ENCODE measurements around the gene GRIK3.

DNA sequence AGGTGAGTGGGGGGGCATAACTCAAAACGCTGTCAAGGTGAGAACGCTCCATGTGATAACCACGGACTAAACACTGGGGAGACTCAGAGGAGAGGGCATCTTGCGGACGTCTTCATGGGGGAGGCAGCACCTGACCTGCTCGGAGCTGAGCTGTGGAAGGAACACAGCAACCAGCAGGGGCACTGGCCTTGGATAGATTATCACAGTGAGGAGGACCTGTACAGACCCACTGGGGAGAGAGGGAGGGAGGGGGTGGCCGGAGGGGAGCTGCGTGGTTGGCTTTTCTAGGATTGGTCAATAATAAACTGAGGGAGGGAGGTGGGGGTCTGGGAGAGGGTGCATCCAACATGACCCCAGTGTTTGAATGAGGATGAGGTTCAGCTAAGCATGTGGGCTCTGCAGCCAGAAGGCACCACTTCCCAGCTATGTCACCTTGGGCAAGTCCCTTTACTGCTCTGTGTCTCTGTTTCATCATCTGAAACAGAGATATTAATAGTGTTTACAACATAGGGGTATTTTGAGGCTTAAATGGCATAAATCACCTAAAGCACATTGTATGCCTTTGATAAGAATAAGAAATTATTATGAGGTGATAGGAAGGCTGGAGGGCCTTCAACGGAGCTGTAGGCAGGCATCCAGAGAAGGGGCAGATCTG lies 123.3 kb downstream of the GRIK3 start:
- TF ChIP-seq, protein P1, sequence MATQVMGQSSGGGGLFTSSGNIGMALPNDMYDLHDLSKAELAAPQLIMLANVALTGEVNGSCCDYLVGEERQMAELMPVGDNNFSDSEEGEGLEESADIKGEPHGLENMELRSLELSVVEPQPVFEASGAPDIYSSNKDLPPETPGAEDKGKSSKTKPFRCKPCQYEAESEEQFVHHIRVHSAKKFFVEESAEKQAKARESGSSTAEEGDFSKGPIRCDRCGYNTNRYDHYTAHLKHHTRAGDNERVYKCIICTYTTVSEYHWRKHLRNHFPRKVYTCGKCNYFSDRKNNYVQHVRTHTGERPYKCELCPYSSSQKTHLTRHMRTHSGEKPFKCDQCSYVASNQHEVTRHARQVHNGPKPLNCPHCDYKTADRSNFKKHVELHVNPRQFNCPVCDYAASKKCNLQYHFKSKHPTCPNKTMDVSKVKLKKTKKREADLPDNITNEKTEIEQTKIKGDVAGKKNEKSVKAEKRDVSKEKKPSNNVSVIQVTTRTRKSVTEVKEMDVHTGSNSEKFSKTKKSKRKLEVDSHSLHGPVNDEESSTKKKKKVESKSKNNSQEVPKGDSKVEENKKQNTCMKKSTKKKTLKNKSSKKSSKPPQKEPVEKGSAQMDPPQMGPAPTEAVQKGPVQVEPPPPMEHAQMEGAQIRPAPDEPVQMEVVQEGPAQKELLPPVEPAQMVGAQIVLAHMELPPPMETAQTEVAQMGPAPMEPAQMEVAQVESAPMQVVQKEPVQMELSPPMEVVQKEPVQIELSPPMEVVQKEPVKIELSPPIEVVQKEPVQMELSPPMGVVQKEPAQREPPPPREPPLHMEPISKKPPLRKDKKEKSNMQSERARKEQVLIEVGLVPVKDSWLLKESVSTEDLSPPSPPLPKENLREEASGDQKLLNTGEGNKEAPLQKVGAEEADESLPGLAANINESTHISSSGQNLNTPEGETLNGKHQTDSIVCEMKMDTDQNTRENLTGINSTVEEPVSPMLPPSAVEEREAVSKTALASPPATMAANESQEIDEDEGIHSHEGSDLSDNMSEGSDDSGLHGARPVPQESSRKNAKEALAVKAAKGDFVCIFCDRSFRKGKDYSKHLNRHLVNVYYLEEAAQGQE (IDR thresholded peaks at IDR 0.05), result no peak
- TF ChIP-seq, protein P2, sequence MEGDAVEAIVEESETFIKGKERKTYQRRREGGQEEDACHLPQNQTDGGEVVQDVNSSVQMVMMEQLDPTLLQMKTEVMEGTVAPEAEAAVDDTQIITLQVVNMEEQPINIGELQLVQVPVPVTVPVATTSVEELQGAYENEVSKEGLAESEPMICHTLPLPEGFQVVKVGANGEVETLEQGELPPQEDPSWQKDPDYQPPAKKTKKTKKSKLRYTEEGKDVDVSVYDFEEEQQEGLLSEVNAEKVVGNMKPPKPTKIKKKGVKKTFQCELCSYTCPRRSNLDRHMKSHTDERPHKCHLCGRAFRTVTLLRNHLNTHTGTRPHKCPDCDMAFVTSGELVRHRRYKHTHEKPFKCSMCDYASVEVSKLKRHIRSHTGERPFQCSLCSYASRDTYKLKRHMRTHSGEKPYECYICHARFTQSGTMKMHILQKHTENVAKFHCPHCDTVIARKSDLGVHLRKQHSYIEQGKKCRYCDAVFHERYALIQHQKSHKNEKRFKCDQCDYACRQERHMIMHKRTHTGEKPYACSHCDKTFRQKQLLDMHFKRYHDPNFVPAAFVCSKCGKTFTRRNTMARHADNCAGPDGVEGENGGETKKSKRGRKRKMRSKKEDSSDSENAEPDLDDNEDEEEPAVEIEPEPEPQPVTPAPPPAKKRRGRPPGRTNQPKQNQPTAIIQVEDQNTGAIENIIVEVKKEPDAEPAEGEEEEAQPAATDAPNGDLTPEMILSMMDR (IDR thresholded peaks at IDR 0.05; ENCODE audit: low read depth, low read length, missing input control), result no peak
- TF ChIP-seq, protein P3, sequence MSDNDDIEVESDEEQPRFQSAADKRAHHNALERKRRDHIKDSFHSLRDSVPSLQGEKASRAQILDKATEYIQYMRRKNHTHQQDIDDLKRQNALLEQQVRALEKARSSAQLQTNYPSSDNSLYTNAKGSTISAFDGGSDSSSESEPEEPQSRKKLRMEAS (IDR thresholded peaks at IDR 0.05), result no peak
- TF ChIP-seq TAF1 (conservative IDR thresholded peaks at IDR 0.05) (no peak), HNF4G (IDR thresholded peaks at IDR 0.05) (no peak), GABPA (IDR thresholded peaks at IDR 0.05 in 1 of 2, conservative IDR thresholded peaks at IDR 0.05 in 1 of 2) (no peak), EGR1 (IDR thresholded peaks at IDR 0.05; ENCODE audit: low read depth in 2 of 2) (no peak), JUND (IDR thresholded peaks at IDR 0.05) (no peak), SP1 (IDR thresholded peaks at IDR 0.05) (no peak)
- TF ChIP-seq, protein P4, sequence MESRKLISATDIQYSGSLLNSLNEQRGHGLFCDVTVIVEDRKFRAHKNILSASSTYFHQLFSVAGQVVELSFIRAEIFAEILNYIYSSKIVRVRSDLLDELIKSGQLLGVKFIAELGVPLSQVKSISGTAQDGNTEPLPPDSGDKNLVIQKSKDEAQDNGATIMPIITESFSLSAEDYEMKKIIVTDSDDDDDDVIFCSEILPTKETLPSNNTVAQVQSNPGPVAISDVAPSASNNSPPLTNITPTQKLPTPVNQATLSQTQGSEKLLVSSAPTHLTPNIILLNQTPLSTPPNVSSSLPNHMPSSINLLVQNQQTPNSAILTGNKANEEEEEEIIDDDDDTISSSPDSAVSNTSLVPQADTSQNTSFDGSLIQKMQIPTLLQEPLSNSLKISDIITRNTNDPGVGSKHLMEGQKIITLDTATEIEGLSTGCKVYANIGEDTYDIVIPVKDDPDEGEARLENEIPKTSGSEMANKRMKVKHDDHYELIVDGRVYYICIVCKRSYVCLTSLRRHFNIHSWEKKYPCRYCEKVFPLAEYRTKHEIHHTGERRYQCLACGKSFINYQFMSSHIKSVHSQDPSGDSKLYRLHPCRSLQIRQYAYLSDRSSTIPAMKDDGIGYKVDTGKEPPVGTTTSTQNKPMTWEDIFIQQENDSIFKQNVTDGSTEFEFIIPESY (IDR thresholded peaks at IDR 0.05), result no peak
- TF ChIP-seq, protein P5, sequence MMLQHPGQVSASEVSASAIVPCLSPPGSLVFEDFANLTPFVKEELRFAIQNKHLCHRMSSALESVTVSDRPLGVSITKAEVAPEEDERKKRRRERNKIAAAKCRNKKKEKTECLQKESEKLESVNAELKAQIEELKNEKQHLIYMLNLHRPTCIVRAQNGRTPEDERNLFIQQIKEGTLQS (IDR thresholded peaks at IDR 0.05), result no peak

Data from liver (tissue), 3 donors.